Nephron (organoid): ENCODE measurements around the gene NIT2.
A peak's percentile ranks its signal among the peaks of the same experiment; 100 is the strongest.
"Not testable (repeated sequence)": the region's sequence is repeated elsewhere in the genome, so short reads cannot be mapped to it uniquely, and the experiment has no call there.

ENCODE experiments used
- H3K27ac Mint-ChIP-seq, 3 experiments: 2 replicates each; pipeline ENCODE4 v1.8.0; 2020; ENCODE audit warnings: mixed read lengths in 3 of 3, mild to moderate bottlenecking in 2 of 3, moderate library complexity in 1 of 3
- H3K27me3 Mint-ChIP-seq: 2 replicates; pipeline ENCODE4 v1.8.0; 2021; ENCODE audit warnings: low read depth, mild to moderate bottlenecking, moderate library complexity, mixed read lengths
- H3K36me3 Mint-ChIP-seq: 2 replicates; pipeline ENCODE4 v1.8.0; 2020; ENCODE audit warnings: low read depth, mixed read lengths
- H3K4me1 Mint-ChIP-seq: 2 replicates; pipeline ENCODE4 v1.8.0; 2020; ENCODE audit warnings: mixed read lengths
- H3K4me3 Mint-ChIP-seq, 3 experiments: 2 replicates each; pipeline ENCODE4 v1.8.0; 2020; ENCODE audit warnings: mild to moderate bottlenecking in 3 of 3, mixed read lengths in 3 of 3, moderate library complexity in 2 of 3
- H3K9me3 Mint-ChIP-seq: 2 replicates; pipeline ENCODE4 v1.8.0; 2020; ENCODE audit warnings: mixed read lengths
- CTCF ChIP-seq, 3 experiments: fragments of 200-600 bp; sonication (generic); IDR thresholded peaks; one replicate each; pipeline ENCODE4 v1.5.0; 2021; ENCODE audit warnings: antibody characterized with exemption in 3 of 3; ENCODE audit not compliant: unreplicated experiment in 3 of 3

Gene NIT2

GRCh38 chr3:100339786-100340185, 5.2 kb downstream of the NIT2 start:
- H3K27ac Mint-ChIP-seq = no peak overlapping the region
- no peak overlapping the region for H3K4me3 Mint-ChIP-seq
- H3K9me3 Mint-ChIP-seq = peaks cover 6% of the 10 kb centered on the region
- H3K27me3 Mint-ChIP-seq = no peaks in the 10 kb centered on the region
- peaks cover 12% of the 10 kb centered on the region for H3K4me1 Mint-ChIP-seq
- peaks cover 36% of the 10 kb centered on the region for H3K36me3 Mint-ChIP-seq
- no peak for TF ChIP-seq CTCF (IDR thresholded peaks at IDR 0.05; ENCODE audit: unreplicated experiment in 3 of 3)

DNA sequence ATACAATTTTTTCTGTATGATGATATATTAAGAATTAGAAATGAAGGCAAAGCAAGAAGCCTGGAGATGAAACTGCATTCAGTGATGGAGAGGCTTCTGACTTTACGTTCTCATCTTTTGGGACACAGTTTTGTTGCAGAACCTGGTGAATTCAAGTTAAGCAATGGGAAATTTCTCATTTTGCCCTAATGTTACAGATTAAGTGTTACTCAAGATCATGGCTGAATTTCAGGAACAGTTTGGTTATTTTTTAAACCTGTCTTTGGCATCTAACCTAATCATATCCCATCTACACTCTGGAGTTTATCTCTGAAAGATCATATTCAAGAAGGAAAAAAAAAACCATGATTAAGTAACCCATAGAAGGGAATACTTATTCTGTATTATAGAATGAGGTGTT, 6.0 kb downstream of the NIT2 start:
- H3K36me3 Mint-ChIP-seq = peaks cover 41% of the 10 kb centered on the region
- peaks cover 6% of the 10 kb centered on the region for H3K4me1 Mint-ChIP-seq
- peaks cover 6% of the 10 kb centered on the region for H3K9me3 Mint-ChIP-seq
- no peaks in the 10 kb centered on the region for H3K27me3 Mint-ChIP-seq
- H3K4me3 Mint-ChIP-seq = no peak overlapping the region
- H3K27ac Mint-ChIP-seq = no peak overlapping the region
- TF ChIP-seq CTCF (IDR thresholded peaks at IDR 0.05; ENCODE audit: unreplicated experiment in 3 of 3) = no peak

DNA sequence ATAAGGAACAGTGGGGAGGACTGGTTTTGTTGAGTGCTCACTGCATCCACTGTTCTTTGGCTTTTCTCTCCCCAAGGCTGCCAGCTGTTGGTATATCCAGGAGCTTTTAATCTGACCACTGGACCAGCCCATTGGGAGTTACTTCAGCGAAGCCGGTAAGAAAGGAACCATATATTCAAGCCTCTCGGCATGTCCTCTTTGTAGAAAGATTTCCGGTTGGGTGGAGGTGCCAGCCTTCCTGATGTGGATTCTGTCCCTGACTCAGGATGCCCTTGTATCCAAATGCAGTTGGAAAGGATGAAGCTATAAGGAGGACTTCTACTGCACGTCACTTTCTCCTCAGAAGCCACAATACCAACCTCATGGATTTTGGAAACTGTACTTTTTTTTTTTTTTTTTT, 14.2 kb downstream of the NIT2 start:
- peaks cover 9% of the 10 kb centered on the region for H3K9me3 Mint-ChIP-seq
- no peaks in the 10 kb centered on the region for H3K4me1 Mint-ChIP-seq
- H3K27me3 Mint-ChIP-seq = no peaks in the 10 kb centered on the region
- H3K36me3 Mint-ChIP-seq = peaks cover 70% of the 10 kb centered on the region
- TF ChIP-seq CTCF (IDR thresholded peaks at IDR 0.05; ENCODE audit: unreplicated experiment in 3 of 3) = no peak
- H3K27ac Mint-ChIP-seq = no peak overlapping the region
- H3K4me3 Mint-ChIP-seq = no peak overlapping the region

DNA sequence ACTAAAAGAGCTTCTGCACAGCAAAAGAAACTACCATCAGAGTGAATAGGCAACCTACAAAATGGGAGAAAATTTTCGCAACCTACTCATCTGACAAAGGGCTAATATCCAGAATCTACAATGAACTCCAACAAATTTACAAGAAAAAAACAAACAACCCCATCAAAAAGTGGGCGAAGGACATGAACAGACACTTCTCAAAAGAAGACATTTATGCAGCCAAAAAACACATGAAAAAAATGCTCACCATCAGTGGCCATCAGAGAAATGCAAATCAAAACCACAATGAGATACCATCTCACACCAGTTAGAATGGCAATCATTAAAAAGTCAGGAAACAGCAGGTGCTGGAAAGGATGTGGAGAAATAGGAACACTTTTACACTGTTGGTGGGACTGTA, 17.2 kb downstream of the NIT2 start:
- not testable (repeated sequence) for H3K27ac Mint-ChIP-seq, H3K9me3 Mint-ChIP-seq, H3K4me3 Mint-ChIP-seq, H3K4me1 Mint-ChIP-seq, H3K27me3 Mint-ChIP-seq
- peaks cover 56% of the 10 kb centered on the region for H3K36me3 Mint-ChIP-seq

- peak overlapping the region in 1 of 3 experiments; percentile 94 for H3K27ac Mint-ChIP-seq
- H3K4me1 Mint-ChIP-seq = no peaks in the 10 kb centered on the region
- no peaks in the 10 kb centered on the region for H3K27me3 Mint-ChIP-seq
- peaks cover 55% of the 10 kb centered on the region for H3K36me3 Mint-ChIP-seq
- no peak for TF ChIP-seq CTCF (IDR thresholded peaks at IDR 0.05; ENCODE audit: unreplicated experiment in 3 of 3)
- no peak overlapping the region for H3K4me3 Mint-ChIP-seq
- peaks cover 9% of the 10 kb centered on the region for H3K9me3 Mint-ChIP-seq
These were observed 18.0 kb downstream of the NIT2 start for GRCh38 chr3:100352296-100353231.

DNA sequence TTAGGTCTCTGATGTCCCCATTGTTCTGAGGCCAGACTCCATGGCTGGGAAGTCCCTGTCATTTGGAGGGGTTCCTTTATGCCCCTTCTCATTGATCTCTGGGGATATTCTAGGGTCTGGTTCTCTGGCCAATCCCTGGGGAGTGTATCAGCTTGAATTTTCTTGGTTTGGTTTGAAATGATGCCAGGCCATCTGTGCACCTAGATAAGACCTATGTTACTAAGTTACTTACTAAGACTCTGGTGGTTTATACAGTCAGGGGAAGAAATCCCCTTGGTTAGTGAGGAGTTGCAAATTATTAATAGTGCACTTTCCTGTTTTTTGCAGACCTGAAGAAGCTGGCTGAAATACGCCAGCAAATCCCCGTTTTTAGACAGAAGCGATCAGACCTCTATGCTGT, 20.3 kb downstream of the NIT2 start:
- no peaks in the 10 kb centered on the region for H3K4me1 Mint-ChIP-seq
- H3K27me3 Mint-ChIP-seq = no peaks in the 10 kb centered on the region
- H3K27ac Mint-ChIP-seq = peak overlapping the region; percentile 29 to 88 (median 83)
- no peak overlapping the region for H3K4me3 Mint-ChIP-seq
- peaks cover 9% of the 10 kb centered on the region for H3K9me3 Mint-ChIP-seq
- no peak for TF ChIP-seq CTCF (IDR thresholded peaks at IDR 0.05; ENCODE audit: unreplicated experiment in 3 of 3)
- H3K36me3 Mint-ChIP-seq = peaks cover 59% of the 10 kb centered on the region
